Activated CD8-positive, alpha-beta memory T cell treated with anti-CD3 and anti-CD28 coated beads for 36 hours (primary cell): Measurements from ENCODE around the gene SORBS1. TPM values are rescaled to one million over a fixed set of nuclear protein-coding genes. Genes with fewer than 3 reads are reported as not detected.

ENCODE experiments used
- CTCF ChIA-PET: fragments of 350-600 bp; sonication (Branson Sonifier 250); formaldehyde crosslinking; loops from one replicate; lab custom pipeline; 2021; ENCODE audit warnings: antibody characterized with exemption; lab: Charles Lee
- POLR2A ChIA-PET: fragments of 350-600 bp; sonication (Branson Sonifier 250); formaldehyde crosslinking; loops from one replicate; lab custom pipeline; 2021; ENCODE audit warnings: antibody characterized with exemption; lab: Charles Lee
- total RNA-seq, 2 experiments: library from RNA; stranded (reverse); gene quantifications; one replicate each; pipeline ENCODE4 v1.2.3, GENCODE V29; 2021

Gene SORBS1
- total RNA-seq, 2 experiments from 2014 or later: 0.95 to 0.96 TPM

- POLR2A ChIA-PET: no interaction called here
- CTCF ChIA-PET: no interaction called here
Observed at GRCh38 chr10:95501203-95502094, 59.7 kb downstream of the SORBS1 start.

DNA sequence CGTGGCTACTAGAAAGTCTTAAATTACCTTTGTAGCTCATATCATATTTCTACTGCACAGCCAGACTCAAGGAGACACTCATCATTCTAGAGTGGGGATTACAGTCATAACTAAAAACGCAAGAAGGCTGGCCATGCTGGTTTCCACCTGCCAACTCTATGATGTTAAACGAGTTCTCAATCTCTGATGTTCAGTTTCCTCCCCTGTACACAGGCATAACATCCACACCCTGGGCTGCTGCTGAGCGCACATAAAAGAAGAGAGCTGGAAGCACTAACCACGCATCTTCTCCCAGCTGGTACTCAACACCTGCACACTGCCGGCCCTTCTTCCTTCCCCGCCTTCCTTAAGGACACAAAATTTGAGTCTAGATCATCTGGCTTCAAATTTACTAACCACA lies 60.5 kb downstream of the SORBS1 start:
- POLR2A ChIA-PET: no interaction called here
- CTCF ChIA-PET: no interaction called here

DNA sequence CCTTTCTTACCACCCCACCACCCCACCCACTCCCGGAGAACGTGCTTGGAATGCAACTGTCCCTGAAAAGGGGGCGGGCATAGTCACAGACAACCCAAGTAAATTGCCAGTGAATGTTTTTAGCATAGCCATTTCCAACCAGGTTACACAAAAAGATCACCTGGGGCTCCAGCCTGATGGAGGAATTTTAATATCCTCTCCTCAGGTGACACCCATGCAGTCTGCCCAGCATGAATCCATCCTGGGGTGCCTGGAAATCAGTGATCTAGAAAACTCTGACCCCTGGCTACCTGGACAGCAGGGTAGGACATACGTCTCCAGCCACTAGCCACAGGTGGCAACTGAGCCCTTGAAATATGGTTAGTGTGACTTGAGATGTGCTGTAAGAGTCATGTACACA lies 61.1 kb downstream of the SORBS1 start:
- ChIA-PET POLR2A (no interaction called here), CTCF (no interaction called here)

- ChIA-PET POLR2A (no interaction called here), CTCF (interaction anchor here (0.7 kb wide), 1 partner anchor 17 kb away, joined by 6 read pairs; no protein-coding TSS in a partner anchor)
Observed at GRCh38 chr10:95499482-95499989, 61.6 kb downstream of the SORBS1 start.

DNA sequence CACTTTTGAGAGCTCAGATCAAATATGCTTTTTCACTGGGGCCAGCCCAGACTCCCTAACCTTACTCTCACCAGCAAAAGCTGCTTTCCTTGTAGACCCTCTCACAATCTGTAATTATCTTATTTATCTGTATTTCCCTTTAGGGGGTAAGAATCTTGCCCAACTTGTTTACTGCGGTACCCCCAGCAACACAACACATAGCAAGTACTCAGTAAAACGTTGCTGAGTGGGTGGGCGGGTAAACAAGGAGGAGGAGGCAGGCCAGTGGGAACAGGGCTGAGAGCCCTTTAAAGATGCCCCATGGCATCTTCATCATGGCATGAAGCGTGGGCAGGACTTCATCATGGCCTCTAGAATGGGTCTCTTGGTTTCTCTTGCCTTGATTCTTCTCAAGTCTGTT lies 64.2 kb downstream of the SORBS1 start:
- ChIA-PET CTCF (interaction anchor here (1.6 kb wide), 1 partner anchor 16 kb away, joined by 4 read pairs; no protein-coding TSS in a partner anchor), POLR2A (no interaction called here)

GRCh38 chr10:95496246-95496911 lies 64.8 kb downstream of the SORBS1 start:
- POLR2A ChIA-PET: no interaction called here
- CTCF ChIA-PET: no interaction called here

DNA sequence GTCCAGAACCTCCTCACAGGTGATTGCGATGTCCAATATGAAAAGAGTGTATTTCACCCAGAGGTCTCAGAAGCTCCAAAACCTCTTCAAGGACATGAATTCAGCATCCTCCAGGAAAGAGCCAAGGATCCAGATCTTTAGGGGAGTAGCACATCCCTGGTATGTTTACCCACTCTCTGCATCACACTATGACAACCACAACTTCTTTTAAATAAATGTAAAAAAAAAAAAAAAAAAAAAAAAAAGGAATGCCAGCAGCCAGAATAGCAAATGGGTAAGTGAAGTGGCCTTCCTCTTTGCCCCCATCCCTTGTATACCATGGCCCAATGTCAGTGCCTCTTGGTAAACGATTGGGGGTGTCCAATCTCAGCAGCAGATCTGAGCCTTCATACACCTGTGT lies 67.3 kb downstream of the SORBS1 start:
- ChIA-PET POLR2A (no interaction called here), CTCF (interaction anchor here (0.7 kb wide), 2 partner anchors 16 to 43 kb away, joined by 5 read pairs; no protein-coding TSS in a partner anchor)

DNA sequence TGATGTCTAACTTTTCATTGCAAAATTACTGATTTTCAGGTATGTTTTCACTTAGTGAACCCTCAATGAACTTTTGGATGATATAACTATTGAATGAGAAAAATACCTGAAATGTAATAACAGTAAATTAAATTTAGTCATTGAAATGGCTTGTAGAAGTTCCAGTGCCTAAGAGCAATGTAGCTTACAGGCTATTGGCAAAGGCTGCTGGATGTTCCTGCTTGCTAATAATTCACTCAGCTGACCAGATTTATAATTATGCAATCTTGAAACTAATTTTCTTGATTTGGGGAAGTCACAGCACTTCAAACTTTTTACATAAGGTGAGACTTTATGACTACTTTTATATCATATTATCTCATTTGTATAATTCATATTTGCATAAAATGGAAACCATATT lies 73.2 kb downstream of the SORBS1 start:
- CTCF ChIA-PET: no interaction called here

DNA sequence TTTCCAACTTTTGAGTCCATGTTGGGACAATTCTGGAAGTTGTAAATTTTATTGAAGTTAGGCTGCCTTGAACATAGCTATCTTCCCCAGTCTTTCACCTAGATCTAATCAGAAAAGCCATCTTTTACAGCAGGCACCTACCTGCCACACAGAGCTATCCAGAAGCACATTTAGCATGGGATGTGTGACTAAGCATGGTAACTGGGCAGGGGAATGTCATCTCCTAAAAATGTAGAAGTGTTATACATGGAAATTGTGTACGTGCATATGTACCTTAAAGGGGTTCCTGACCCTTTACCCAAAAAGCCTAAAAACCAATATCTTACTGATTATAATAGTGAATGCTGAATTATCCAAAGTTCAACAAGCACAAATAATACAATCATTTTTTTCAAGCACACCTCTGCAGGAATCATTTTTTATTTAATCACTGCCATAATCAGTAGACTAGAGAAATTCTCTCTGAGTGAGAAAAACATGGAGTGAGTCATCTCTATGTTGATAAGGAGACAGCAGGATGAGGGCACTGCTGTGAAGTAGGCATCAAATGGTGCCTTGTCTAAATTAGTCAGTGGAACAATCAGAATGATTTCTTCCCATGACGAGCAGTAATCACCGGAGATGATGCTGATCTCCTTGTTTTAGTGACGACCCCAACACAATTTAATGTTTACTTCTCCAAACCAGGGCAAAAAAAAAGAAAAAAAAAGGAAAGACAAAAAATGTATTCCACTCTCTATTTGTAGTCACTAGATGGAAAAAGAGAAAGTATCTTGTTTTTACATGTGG lies 75.9 kb downstream of the SORBS1 start:
- ChIA-PET CTCF (no interaction called here), POLR2A (no interaction called here)

More for the DNA sequence above, 73.2 kb downstream of the SORBS1 start:
- POLR2A ChIA-PET: no interaction called here

DNA sequence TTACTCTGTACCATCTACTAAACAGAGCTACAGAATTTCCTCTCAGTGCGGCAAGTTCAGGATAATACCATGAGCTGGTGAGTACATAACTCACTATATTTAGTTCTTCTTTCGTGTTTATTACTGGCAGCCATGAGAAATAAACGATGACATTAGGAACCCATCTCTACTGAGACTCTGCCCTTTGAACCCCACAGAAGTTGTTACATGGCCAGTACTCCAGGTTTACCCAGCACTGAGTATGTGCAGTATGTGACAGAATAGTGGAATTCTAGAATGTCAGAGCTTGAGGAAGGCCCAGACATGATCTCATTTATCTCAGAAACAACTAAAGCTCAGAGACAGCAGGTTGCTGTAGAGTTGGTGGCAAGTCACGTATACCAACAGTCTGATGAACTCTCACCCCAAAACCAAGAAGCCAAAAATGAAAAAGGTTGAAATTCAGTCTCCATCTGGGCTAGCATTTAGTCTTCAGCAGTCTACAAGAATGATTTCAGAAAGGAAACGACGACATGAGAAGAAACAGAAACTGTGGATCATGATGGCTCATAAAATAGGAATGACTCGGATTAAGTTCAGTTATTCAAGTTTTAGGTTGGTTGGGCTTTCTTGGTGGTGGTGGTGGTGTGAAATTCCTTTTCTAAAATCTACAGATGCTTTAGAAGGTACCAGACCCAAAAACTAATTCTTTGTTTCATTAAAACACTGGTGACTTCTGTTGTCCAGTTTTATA lies 78.5 kb downstream of the SORBS1 start:
- ChIA-PET CTCF (interaction anchor here (0.5 kb wide), 1 partner anchor 16 kb away, joined by 6 read pairs; no protein-coding TSS in a partner anchor), POLR2A (no interaction called here)

DNA sequence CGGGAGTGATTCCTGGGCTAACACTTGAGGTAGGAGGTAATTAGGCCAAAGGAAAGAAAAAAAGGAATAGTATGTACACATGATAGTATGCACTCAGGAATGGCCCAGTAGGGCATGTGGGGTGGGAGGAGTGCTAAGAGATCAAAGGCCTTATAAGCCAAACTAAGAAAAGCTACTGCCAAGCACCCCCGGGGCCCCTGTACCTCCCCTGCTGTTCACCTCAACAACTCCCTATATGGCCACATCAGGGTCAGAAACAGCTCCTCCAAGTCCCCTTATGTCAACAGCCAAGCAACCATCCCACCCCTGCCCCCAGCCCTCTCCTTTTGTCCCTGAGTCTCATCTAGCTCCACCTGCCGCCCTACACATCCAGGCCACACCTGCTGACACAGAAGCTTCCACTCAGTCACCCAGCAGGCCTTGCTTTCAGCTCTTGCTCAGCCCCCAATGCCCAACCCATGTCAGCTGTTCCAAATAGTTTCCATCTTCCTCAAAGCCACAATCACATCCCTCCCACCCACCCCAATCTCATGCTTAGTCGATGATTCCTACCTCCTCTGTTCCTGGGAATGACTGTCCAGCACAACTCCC lies 80.2 kb downstream of the SORBS1 start:
- ChIA-PET CTCF (interaction anchor here (1.3 kb wide), 1 partner anchor 17 kb away, joined by 4 read pairs; no protein-coding TSS in a partner anchor), POLR2A (no interaction called here)

- POLR2A ChIA-PET: no interaction called here
- CTCF ChIA-PET: interaction anchor here (1.3 kb wide), 1 partner anchor 17 kb away, joined by 4 read pairs; no protein-coding TSS in a partner anchor
Observed at GRCh38 chr10:95480102-95480900, 80.9 kb downstream of the SORBS1 start.

- ChIA-PET POLR2A (no interaction called here), CTCF (interaction anchor here (0.7 to 1.4 kb wide), 2 partner anchors 47 to 49 kb away, joined by 3 to 4 read pairs; no protein-coding TSS in a partner anchor)
Observed at GRCh38 chr10:95478935-95479334, 82.2 kb downstream of the SORBS1 start.

GRCh38 chr10:95478185-95478584 lies 83.0 kb downstream of the SORBS1 start:
- POLR2A ChIA-PET: no interaction called here
- CTCF ChIA-PET: interaction anchor here (1.4 kb wide), 1 partner anchor 46 kb away, joined by 4 read pairs; no protein-coding TSS in a partner anchor

DNA sequence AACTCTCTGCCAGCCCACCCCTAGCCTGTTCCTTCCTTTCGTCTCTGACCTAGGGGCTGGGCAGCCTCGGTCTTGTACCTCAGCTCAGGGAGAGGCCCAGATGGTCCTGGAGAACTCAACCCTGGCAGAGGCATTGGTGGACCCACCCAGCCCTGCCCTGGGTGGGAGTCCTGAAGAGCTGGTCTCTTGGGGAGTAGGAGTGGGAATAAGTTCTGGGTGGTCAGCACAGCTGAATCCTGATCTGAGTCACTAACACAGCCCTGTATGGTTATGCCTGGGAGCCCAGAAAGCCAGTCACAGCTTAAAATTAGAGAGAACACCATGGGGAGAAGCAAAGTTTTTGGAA lies 84.0 kb downstream of the SORBS1 start:
- CTCF ChIA-PET: no interaction called here
- POLR2A ChIA-PET: no interaction called here

DNA sequence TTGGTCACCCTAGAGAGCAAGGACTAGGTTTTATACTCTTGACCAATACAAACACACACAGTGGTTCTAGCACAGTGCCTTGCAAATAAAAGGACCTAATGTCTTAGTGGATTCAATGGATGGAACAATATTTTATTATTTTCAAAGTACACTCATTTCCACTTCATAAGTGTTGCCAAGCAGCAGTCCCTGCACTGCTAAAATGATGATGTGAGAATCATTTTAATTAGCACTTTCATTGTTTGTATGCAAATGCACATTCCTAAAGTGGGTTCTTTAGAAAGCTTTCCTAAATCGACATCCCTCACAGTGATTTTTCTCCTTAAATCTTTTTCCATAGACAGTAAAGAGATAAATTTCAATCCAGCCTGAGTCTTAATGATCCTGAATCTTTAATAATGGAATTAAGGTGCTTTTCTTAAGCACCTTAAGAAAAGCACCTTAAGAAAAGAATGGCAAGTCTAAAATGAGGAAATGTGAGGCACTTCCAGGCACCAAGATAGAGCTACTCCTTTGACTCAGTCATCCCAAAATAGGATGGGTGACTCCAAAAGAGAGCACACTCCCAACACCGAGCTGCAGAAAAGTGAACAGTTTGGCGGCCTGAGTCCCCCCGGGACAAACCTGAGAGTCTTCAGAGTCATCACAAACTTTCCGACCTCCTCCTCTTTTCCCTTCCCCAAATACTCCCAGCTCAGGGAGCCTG lies 84.5 kb downstream of the SORBS1 start:
- CTCF ChIA-PET: no interaction called here

More for the DNA sequence above, 84.5 kb downstream of the SORBS1 start:
- POLR2A ChIA-PET: no interaction called here
